ENCODE measurements around the gene PRIMPOL.

DNA sequence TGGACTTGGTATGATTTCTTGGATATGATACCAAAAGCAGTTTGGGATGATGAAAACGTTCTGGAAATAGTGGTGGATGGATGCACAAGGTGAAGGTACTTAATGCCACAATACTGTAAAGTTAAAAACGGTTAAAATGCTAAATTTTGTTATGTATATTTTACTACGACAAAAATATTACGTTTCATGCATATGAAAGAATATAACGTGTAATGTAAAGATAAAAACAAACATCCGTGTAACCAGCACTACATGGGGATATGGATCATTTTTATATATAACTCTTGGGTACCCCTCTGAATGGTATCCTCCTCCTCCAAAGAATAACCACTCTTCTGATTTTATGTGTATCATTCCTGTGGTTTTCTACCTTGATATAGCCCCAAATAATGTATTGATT, 85.2 kb downstream of the PRIMPOL start:
- TF ChIP-seq SIRT6 (IDR thresholded peaks at IDR 0.05; ENCODE audit: low read depth, low read length) = no peak
- no peak for TF ChIP-seq KDM4B (IDR thresholded peaks at IDR 0.05; ENCODE audit: borderline replicate concordance in 2 of 2, low read depth in 1 of 2)
- no peak for TF ChIP-seq NFYB (IDR thresholded peaks at IDR 0.05; ENCODE audit: extremely low read depth, insufficient read length)
- no peak for TF ChIP-seq BHLHE40 (IDR thresholded peaks at IDR 0.05; ENCODE audit: low read length)
- TF ChIP-seq, protein P1, sequence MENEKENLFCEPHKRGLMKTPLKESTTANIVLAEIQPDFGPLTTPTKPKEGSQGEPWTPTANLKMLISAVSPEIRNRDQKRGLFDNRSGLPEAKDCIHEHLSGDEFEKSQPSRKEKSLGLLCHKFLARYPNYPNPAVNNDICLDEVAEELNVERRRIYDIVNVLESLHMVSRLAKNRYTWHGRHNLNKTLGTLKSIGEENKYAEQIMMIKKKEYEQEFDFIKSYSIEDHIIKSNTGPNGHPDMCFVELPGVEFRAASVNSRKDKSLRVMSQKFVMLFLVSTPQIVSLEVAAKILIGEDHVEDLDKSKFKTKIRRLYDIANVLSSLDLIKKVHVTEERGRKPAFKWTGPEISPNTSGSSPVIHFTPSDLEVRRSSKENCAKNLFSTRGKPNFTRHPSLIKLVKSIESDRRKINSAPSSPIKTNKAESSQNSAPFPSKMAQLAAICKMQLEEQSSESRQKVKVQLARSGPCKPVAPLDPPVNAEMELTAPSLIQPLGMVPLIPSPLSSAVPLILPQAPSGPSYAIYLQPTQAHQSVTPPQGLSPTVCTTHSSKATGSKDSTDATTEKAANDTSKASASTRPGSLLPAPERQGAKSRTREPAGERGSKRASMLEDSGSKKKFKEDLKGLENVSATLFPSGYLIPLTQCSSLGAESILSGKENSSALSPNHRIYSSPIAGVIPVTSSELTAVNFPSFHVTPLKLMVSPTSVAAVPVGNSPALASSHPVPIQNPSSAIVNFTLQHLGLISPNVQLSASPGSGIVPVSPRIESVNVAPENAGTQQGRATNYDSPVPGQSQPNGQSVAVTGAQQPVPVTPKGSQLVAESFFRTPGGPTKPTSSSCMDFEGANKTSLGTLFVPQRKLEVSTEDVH (IDR thresholded peaks at IDR 0.05; ENCODE audit: low read depth, partially characterized antibody) = no peak
- TF ChIP-seq, protein P2, sequence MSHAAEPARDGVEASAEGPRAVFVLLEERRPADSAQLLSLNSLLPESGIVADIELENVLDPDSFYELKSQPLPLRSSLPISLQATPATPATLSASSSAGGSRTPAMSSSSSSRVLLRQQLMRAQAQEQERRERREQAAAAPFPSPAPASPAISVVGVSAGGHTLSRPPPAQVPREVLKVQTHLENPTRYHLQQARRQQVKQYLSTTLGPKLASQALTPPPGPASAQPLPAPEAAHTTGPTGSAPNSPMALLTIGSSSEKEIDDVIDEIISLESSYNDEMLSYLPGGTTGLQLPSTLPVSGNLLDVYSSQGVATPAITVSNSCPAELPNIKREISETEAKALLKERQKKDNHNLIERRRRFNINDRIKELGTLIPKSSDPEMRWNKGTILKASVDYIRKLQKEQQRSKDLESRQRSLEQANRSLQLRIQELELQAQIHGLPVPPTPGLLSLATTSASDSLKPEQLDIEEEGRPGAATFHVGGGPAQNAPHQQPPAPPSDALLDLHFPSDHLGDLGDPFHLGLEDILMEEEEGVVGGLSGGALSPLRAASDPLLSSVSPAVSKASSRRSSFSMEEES (CRISPR knock-in tag; IDR thresholded peaks at IDR 0.05) = no peak
- TF ChIP-seq ZNF766 (CRISPR knock-in tag; conservative IDR thresholded peaks at IDR 0.05) = no peak
- TF ChIP-seq, protein P3, sequence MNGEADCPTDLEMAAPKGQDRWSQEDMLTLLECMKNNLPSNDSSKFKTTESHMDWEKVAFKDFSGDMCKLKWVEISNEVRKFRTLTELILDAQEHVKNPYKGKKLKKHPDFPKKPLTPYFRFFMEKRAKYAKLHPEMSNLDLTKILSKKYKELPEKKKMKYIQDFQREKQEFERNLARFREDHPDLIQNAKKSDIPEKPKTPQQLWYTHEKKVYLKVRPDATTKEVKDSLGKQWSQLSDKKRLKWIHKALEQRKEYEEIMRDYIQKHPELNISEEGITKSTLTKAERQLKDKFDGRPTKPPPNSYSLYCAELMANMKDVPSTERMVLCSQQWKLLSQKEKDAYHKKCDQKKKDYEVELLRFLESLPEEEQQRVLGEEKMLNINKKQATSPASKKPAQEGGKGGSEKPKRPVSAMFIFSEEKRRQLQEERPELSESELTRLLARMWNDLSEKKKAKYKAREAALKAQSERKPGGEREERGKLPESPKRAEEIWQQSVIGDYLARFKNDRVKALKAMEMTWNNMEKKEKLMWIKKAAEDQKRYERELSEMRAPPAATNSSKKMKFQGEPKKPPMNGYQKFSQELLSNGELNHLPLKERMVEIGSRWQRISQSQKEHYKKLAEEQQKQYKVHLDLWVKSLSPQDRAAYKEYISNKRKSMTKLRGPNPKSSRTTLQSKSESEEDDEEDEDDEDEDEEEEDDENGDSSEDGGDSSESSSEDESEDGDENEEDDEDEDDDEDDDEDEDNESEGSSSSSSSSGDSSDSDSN (IDR thresholded peaks at IDR 0.05; ENCODE audit: borderline replicate concordance in 1 of 2, low read depth in 2 of 2, low read length in 2 of 2) = no peak
- no peak for TF ChIP-seq EGR1 (conservative IDR thresholded peaks at IDR 0.05)

Data from K562 (cell line).